Measurements from ENCODE around the gene MREG.

Gene MREG

GRCh38 chr2:215914054-215914776, 99.1 kb downstream of the MREG start:
- no peak overlapping the region for H3K4me3 ChIP-seq (ENCODE audit: low read length)
- DNase-seq (ENCODE audit: low read depth), result no peak
- no peak for TF ChIP-seq CTCF (IDR thresholded peaks at IDR 0.05; ENCODE audit: insufficient read depth, low read depth, low read length, missing control alignments)

- no peak for TF ChIP-seq CTCF (IDR thresholded peaks at IDR 0.05; ENCODE audit: insufficient read depth, low read depth, low read length, missing control alignments)
Measured at GRCh38 chr2:215912299-215912842, 101.0 kb downstream of the MREG start.

GRCh38 chr2:215911301-215912085, 101.9 kb downstream of the MREG start:
- TF ChIP-seq CTCF (IDR thresholded peaks at IDR 0.05; ENCODE audit: insufficient read depth, low read depth, low read length, missing control alignments), result no peak
- H3K4me3 ChIP-seq (ENCODE audit: low read length), result no peak overlapping the region
- no peak for DNase-seq (ENCODE audit: low read depth)

More at GRCh38 chr2:215912299-215912842, 101.0 kb downstream of the MREG start:
- H3K4me3 ChIP-seq (ENCODE audit: low read length), result no peak overlapping the region
- DNase-seq (ENCODE audit: low read depth), result no peak

- H3K4me3 ChIP-seq (ENCODE audit: low read length), result no peak overlapping the region
- DNase-seq (ENCODE audit: low read depth), result no peak
- no peak for TF ChIP-seq CTCF (IDR thresholded peaks at IDR 0.05; ENCODE audit: insufficient read depth, low read depth, low read length, missing control alignments)
Measured at GRCh38 chr2:215910180-215910579, 103.2 kb downstream of the MREG start.

GRCh38 chr2:215907147-215907546, 106.2 kb downstream of the MREG start:
- no peak overlapping the region for H3K4me3 ChIP-seq (ENCODE audit: low read length)
- no peak for DNase-seq (ENCODE audit: low read depth)
- no peak for TF ChIP-seq CTCF (IDR thresholded peaks at IDR 0.05; ENCODE audit: insufficient read depth, low read depth, low read length, missing control alignments)

- DNase-seq (ENCODE audit: low read depth), result no peak
- H3K4me3 ChIP-seq (ENCODE audit: low read length), result no peak overlapping the region
- TF ChIP-seq CTCF (IDR thresholded peaks at IDR 0.05; ENCODE audit: insufficient read depth, low read depth, low read length, missing control alignments), result no peak
Measured at GRCh38 chr2:215906458-215906857, 106.9 kb downstream of the MREG start.
